ENCODE results near the gene PKD1L1.
"Not testable (repeated sequence)": the region's sequence is repeated elsewhere in the genome, so short reads cannot be mapped to it uniquely, and the experiment has no call there.

The PKD1L1 gene, protein sequence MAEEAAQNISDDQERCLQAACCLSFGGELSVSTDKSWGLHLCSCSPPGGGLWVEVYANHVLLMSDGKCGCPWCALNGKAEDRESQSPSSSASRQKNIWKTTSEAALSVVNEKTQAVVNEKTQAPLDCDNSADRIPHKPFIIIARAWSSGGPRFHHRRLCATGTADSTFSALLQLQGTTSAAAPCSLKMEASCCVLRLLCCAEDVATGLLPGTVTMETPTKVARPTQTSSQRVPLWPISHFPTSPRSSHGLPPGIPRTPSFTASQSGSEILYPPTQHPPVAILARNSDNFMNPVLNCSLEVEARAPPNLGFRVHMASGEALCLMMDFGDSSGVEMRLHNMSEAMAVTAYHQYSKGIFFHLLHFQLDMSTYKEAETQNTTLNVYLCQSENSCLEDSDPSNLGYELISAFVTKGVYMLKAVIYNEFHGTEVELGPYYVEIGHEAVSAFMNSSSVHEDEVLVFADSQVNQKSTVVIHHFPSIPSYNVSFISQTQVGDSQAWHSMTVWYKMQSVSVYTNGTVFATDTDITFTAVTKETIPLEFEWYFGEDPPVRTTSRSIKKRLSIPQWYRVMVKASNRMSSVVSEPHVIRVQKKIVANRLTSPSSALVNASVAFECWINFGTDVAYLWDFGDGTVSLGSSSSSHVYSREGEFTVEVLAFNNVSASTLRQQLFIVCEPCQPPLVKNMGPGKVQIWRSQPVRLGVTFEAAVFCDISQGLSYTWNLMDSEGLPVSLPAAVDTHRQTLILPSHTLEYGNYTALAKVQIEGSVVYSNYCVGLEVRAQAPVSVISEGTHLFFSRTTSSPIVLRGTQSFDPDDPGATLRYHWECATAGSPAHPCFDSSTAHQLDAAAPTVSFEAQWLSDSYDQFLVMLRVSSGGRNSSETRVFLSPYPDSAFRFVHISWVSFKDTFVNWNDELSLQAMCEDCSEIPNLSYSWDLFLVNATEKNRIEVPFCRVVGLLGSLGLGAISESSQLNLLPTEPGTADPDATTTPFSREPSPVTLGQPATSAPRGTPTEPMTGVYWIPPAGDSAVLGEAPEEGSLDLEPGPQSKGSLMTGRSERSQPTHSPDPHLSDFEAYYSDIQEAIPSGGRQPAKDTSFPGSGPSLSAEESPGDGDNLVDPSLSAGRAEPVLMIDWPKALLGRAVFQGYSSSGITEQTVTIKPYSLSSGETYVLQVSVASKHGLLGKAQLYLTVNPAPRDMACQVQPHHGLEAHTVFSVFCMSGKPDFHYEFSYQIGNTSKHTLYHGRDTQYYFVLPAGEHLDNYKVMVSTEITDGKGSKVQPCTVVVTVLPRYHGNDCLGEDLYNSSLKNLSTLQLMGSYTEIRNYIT (N-terminal part only)

DNA sequence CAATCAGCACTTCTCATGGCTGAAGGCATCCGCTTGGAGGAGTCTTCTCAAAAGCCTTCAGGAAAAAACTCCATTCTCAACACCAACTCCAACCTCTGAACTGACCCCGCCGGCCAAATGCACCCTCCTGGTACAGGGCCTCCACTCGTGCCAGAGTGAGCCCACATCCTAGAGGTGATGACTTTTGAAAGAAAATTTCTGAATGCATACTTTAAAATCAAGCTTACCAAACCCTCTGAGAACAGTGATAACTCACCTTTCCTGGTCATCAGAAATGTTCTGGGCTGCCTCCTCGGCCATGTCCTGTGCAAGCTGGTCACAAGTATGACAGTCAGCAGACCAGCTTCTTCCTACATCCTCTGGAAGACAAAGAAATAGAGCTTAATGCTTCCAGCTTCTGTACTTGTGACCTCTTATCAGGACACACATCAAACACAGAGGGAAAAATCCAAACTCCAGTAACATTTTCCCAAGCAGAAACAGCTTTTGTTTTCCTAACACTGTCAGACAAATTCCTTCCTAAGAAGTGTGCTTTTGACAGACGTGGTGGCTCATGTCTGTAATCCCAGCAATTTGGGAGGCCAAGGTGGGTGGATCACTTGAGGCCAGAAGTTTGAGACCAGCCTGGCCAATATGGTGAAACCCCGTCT lies at the start of gene PKD1L1:
PKD1L1 (minus strand) TSS at position 326 of the 650 bp plus-strand sequence; CDS start at position 300, 26 bp downstream.
- no peak for DNase-seq (ENCODE audit: low read depth, low spot score)

DNA sequence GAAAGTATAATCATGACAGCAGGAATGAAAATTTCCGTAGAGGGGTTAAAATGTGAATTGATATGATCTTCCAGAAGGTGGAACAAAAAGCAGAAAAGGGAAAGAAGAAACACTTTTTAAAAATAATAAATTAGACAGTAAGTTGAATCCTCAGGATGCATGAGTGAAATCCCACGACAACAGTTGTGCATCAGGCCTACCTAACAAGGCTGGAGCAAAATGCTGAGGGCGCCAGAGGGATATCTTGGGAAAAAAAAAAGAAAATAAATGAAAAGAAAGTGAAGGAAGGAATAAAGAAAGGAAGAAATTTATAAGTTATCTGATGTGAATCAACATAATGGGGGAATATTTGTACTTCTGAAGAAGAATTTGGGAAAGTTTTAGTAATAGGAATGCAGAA lies 44.2 kb upstream of the PKD1L1 start:
- DNase-seq (ENCODE audit: low read depth, low spot score): no peak

DNA sequence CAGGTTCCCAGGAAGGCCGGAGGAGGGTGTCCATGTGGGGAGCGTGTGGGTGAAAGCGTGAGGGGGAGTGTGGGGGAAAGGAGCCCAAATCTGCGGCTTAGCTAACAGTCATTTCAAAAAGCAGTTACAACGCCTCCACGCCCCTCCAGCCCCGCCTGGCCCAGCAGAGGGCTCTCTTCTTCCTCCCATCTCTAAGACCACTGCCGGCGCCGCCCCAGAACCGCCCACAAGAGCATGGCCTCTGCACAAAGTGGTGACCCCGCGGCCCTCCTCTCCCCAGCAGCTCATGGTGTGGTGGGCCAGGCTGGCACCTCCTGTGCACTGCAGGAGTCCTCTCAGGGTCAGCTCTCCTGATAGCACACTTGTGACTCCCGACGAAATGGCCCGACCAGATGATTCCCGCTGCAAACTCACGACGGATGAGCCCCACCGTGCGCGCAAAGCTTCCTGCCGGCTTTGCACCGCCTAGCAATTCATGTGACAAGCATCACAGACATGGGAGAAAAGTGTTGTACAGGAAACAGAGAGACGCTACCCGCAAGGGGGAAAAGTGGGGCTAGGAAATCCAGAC lies 43.6 kb upstream of the PKD1L1 start:
- DNase-seq (ENCODE audit: low read depth, low spot score): peak; percentile 20

DNA sequence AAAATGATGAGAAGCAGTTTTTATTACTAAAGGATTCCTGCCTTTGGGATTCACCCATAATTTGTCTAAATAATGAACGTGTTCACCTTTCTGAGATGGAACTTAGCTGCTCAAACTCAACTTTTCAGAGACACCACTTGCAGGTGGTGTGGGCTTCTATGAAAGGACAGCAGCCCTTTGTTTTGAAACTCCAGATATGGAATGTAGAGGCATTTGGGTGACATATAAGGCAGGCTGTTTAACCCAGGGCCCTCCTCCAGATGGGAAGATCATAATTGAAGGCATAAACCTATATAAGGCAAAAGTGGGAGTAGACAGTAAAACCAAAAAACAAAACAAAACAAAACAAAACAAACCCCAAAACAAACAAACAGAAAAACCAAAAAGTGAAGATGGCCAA lies 43.0 kb upstream of the PKD1L1 start:
- DNase-seq (ENCODE audit: low read depth, low spot score): no peak

DNA sequence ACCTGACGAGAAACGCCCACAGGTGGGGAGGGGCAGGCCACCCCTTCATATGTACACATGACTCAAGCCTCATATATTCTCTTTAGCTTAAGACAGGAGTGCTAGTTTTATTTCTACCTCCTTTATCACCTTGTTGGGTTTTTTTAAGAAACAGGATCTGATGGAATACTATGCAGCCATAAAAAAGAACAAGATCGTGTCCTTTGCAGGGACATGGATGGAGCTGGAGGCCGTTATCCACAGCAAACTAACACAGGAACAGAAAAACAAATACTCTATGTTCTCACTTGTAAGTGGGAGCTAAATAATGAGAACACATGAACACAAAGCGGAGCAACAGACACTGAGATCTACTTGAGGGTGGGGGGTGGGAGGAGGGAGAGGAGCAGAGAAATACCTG lies 42.3 kb upstream of the PKD1L1 start:
- no peak for DNase-seq (ENCODE audit: low read depth, low spot score)

DNA sequence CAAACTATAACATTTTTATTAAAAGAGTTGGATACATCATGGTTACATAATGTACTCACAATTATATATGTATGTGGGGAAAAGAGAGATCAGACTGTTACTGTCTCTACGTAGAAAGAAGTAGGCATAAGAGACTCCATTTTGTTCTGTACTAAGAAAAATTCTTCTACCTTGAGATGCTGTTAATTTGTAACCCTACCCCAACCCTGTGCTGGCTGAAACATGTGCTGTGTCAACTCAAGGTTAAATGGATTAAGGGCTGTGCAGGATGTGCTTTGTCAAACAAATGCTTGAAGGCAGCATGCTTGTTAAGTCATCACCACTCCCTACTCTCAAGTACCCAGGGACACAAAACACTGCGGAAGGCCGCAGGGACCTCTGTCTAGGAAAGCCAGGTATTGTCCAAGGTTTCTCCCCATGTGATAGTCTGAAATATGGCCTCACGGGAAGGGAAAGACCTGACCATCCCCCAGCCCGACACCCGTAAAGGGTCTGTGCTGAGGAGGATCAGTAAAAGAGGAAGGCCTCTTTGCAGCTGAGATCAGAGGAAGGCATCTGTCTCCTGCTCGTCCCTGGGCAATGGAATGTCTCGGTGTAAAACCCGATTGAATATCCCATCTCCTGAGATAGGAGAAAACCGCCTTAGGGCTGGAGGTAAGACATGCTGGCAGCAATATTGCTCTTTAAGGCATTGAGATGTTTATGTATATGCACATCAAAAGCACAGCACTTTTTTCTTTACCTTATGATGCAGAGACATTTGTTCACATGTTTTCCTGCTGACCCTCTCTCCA lies 41.5 kb upstream of the PKD1L1 start:
- DNase-seq (ENCODE audit: low read depth, low spot score): not testable (repeated sequence)

DNA sequence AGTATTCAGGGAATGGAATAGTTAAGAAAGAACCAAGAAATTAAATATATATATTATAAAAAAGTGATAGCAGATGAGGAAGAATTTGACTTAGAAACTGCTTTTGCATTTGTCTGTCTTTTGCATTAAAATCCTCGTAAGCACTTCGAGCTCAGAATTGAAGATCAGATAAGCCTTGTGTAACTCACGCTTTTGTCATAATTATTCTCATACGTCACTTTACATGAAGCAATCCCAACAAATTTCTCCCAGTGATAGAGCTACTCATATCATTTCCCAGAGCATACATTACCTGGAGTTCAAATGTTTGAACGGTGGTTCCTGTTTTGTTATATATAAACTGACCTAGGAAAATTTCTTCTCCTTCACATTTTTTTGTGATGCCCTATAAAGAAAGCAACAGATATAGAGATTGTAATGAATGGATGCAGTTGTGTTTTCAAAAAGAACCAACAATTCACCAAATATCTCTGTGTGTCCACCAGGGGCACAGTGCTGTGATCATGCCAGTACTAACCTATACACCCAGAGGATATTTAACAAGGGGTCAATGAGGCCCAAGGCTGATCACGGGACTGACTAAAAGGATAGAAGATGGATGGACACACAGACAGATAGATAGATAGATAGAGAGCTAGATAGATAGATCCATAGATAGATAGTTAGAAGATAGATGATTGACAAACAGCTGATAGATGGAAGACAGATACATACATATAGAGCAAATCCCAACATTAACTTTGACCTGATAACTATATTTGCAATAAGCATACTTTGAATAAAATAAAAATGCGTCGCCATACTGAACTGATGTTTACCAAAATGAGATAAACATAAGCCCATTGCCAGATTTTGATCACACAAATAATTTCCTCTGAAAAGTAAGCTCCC lies 40.5 kb upstream of the PKD1L1 start:
- DNase-seq (ENCODE audit: low read depth, low spot score): no peak

DNA sequence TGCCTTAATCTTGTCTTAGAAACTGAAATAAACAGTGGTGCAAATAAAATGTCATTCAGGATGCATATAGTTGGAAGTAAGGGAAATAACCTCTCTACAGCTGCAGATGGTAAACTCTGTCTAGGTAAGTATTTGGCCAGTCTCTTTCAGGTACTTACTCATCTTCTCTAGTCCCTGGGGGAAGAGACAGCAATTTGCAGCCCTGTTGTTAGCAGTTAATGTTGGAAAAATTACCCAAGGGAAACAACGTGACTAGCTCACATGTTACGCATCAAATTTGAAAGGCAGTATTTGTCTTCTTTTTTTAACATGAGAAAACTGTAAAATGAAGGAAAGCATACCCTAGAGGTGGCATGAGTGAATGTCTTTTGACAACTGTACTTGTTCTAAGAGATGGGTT lies 34.3 kb upstream of the PKD1L1 start:
- DNase-seq (ENCODE audit: low read depth, low spot score): no peak

DNA sequence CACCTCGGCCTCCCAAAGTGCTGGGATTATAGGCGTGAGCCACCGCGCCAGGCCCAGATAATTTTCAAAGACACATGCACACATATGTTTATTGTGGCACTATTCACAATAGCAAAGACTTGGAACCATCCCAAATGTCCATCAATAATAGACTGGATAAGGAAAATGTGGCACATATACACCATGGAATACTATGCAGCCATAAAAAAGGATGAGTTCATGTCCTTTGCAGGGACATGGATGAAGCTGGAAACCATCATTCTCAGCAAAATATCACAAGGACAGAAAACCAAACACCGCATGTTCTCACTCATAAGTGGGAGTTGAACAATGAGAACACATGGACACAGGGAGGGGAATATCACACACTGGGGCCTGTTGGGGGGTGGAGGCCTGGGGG lies 32.4 kb upstream of the PKD1L1 start:
- DNase-seq (ENCODE audit: low read depth, low spot score): not testable (repeated sequence)

DNA sequence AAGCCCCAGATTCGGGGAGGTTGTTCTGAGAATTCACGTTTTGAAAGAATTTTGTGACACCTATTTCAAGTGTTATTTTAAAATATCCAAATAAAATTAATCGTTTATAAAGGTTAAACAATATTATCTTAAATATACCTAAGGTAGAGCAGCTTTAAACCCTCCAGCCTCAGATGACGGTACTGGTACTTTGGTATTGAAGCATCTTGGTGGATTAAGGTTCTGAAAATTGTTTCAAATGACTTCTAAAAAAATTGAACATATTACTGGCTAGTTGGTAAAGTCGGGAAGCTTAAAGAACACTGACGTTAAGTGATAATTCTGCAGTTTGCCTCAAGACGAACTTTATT lies 31.5 kb upstream of the PKD1L1 start:
- no peak for DNase-seq (ENCODE audit: low read depth, low spot score)

DNA sequence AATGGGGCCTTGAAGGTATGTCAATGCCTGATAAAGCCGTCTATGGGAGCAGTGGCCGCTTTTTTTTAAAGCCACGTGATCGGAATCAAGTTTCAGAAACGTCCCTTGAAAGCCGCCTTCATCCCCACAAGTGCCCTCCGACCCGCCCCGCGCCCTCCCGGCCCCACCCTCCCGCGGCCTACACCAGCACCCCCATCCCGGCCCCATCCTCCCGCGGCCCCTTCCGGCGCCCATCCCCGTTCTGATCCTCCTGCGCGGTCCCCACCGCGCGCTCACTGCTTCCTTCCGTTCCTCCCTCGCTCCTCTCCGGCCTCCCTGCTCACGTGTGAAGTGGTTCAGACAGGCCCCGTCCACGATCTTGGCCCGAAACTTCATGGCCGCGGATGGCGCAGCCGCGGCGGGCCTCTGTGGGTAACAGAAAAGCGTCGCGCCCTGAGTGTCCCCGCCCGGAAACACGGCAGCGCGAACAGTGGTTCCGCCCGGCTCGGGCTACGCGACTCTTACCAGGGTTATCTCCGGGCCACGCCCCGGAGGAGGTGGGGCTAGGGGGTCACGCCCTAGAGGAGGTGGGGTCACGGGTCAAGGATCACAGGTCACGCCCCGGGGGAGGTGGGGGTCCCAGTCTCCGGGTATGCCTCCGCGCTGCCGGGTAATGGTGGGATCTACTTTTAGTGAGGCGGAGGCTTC lies 31.0 kb upstream of the PKD1L1 start, which contains the start of gene HUS1:
HUS1 (minus strand) TSS at position 471 of the 687 bp plus-strand sequence; CDS start at position 375, 96 bp downstream.
- peak; percentile 33 for DNase-seq (ENCODE audit: low read depth, low spot score)

DNA sequence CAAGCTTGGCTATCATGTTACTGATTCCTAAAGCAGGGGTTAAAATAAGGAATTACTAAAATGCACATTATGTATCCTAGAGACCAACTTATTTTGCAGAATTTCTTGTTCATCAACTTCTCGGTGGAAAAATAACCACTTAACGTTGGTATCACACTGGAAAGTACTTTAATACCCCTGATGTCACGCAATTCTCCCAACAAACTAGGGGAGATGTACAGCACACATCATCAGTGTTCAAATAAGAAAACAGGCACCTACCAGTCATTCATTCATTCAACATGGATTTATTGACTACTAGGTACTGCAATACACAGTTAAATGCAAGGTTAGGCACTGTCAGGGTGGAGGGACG lies 30.5 kb upstream of the PKD1L1 start:
- no peak for DNase-seq (ENCODE audit: low read depth, low spot score)

DNA sequence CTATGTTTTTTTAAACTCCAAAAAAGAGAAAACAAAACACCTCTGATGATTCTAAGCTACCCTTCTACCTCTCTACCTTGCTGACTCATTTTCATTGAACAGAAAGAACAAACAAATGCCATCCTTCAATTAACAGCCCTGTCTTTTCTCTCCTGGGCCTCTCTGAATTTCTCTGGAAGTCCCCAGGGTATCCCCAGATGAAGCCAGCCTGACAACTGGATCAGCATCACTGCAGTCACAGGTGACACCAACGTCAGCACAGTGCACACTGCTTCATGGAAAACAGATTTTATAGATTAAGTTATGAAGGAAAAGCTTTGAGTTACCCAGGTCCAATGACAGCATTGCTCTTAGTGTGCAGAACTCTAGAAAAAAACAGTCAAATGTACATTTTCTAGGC lies 25.5 kb upstream of the PKD1L1 start:
- DNase-seq (ENCODE audit: low read depth, low spot score): no peak

DNA sequence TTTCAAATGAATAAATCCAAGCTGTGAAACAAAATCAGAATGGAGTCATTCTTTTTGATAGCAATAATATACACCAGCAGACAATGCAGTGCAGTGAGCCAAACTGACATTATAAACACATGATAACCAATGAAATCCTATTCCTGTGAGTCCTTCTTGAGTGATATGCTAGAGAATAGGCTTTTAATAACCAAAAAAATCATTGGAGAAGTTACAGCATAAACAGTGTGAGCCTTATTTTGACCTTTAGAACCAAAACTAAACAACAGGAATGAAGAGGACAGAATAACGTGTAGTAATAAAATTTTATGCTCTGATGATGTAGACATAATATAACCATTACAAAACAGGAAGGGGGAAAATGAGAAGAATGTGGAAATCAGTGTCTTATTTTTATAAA lies 22.5 kb upstream of the PKD1L1 start:
- no peak for DNase-seq (ENCODE audit: low read depth, low spot score)

DNA sequence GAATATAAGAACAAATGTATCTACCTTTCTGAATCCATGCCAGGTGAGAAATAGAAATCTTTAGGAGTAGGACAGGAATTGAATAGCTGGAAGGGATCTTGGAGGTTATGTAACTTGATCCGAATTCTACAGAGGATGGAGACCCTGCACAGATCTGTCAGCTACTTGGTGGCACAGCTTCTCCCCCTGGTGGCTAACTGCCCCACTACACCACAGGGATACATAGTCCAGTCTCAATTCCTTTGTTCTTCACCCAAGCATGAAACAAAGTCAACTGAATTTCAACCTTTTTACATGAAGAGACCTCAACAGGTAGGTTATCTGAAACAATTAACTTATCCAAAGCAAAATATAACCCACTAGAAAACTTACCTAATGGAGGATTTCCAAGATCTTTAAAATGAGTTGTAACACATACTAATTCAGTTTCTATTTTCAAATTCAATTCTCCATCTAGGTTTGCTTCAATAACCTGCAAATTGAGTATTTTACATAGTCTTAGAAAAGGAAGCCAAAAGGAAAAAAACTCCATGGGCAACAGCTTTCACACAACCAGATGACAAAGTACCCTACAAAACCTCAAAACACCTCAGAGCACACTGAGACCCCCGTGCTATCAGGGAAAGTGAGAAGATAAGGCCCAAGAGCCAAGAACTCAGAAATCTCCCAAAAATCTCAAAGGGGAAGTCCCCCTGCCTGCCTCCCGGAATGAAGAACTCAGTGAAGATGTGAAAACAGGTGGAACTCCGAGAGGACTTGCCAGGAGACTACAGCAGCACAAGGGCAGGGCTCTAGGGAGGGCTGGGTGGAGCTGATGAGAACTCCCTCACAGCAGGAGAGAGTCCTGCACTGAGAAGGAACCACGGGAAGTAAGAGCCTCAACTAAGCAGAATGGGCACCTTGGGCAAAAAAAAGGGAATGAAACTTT lies 20.8 kb upstream of the PKD1L1 start:
- DNase-seq (ENCODE audit: low read depth, low spot score): peak; percentile 26

DNA sequence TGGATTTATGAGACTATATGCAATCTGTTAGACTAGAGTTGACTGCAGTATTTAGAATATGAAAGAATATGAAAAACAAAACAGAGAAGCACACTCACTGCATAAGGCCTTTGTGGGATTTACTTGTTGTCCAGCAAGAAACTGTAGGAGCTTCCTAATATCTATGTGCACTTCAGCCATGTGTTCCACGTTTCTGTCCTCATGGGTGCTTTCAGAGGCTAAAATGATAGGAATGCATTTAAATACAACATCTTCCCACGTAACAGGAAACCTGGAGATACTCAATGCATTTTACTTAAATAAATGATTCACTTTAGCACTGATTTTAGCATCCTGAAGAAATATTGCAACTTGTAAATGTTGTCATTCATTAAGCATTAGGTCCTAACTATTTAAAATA lies 19.4 kb upstream of the PKD1L1 start:
- DNase-seq (ENCODE audit: low read depth, low spot score): no peak

DNA sequence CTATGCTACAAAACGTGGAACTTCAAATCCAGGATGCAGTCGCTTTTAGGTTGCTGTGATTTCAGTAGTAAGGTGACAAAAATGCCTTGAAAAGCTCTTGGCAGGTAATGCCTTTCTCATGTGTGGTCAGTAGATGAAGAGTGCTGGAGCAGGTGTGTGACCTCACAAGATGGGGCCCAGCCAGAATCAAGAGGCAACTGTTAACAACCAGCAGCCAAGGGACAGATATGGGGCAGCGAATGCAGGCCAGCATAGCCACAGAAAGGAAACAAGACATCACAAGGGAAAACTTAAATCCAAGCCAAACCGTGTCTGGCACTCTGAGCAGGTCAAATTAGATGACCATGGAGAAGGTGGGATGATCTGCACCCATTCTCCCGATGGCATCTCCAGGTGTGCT lies 18.9 kb upstream of the PKD1L1 start:
- no peak for DNase-seq (ENCODE audit: low read depth, low spot score)

Measured in brain pericyte (primary cell).